Panc1 (cell line): ENCODE results near the gene YAE1. TPM values are rescaled to one million over a fixed set of nuclear protein-coding genes. Genes with fewer than 3 reads are reported as not detected.

Experiments used
- ATAC-seq: fragments of 200-7000 bp; cut with Tn5 transposase; 2 replicates; pipeline ENCODE4 v1.9.1; 2020; ENCODE audit warnings: mild to moderate bottlenecking, moderate library complexity
- BruUV-seq: library from RNA; stranded (reverse); fragments of 400-500 nt; replicated peaks from 2 replicates; lab custom pipeline; 2021; lab: Mats Ljungman, UMichigan
- CTCF ChIA-PET: fragments of 300-600 bp; sonication (Branson Sonifier 250); formaldehyde crosslinking; loops from one replicate; lab custom pipeline; 2022; ENCODE audit warnings: antibody characterized with exemption; lab: Charles Lee
- POLR2A ChIA-PET: fragments of 300-600 bp; sonication (Branson Sonifier 250); formaldehyde crosslinking; loops from one replicate; lab custom pipeline; 2022; ENCODE audit warnings: antibody characterized with exemption; lab: Charles Lee
- DNase-seq: peaks from one replicate; pipeline ENCODE4 v3.0.0-alpha.2; 2010; ENCODE audit warnings: low read depth, low spot score
- H3K27ac ChIP-seq: 2 replicates; pipeline ENCODE4 v1.5.1; 2011; ENCODE audit warnings: mild to moderate bottlenecking, low read length, inconsistent platforms
- H3K27me3 ChIP-seq: fragments of 200-500 bp; sonication (Bioruptor generic); 2 replicates; pipeline ENCODE4 v1.6.0; 2014; ENCODE audit warnings: low read length, inconsistent platforms; ENCODE audit not compliant: control insufficient read depth, insufficient read depth
- H3K36me3 ChIP-seq: fragments of 200-500 bp; sonication (Bioruptor generic); 2 replicates; pipeline ENCODE4 v1.5.1; 2014; ENCODE audit warnings: inconsistent platforms, mild to moderate bottlenecking, low read length, moderate library complexity; ENCODE audit not compliant: control insufficient read depth, insufficient read depth
- H3K4me1 ChIP-seq: 2 replicates; pipeline ENCODE4 v1.5.1; 2011; ENCODE audit warnings: inconsistent platforms, mild to moderate bottlenecking, low read length, moderate library complexity; ENCODE audit not compliant: control insufficient read depth, insufficient read depth
- H3K4me3 ChIP-seq, 2 experiments: 2 replicates each; pipeline ENCODE4 v1.5.1; 2011 to 2012; ENCODE audit warnings: low read depth in 2 of 2, low read length in 2 of 2, mild to moderate bottlenecking in 2 of 2, inconsistent platforms in 1 of 2, moderate library complexity in 1 of 2
- H3K9me3 ChIP-seq: fragments of 200-500 bp; sonication (Bioruptor generic); 2 replicates; pipeline ENCODE4 v1.5.1; 2014; ENCODE audit warnings: low read depth, mild to moderate bottlenecking, inconsistent platforms, low read length, moderate library complexity; ENCODE audit not compliant: control insufficient read depth, insufficient read depth
- POLR2AphosphoS5 ChIP-seq: IDR thresholded peaks from 2 replicates; pipeline ENCODE4 v1.6.1; 2012; ENCODE audit warnings: mild to moderate bottlenecking, low read depth, low read length, moderate library complexity
- SIN3A ChIP-seq: IDR thresholded peaks from 2 replicates; pipeline ENCODE4 v1.6.1; 2012; ENCODE audit warnings: low read depth, mild to moderate bottlenecking, low read length, moderate library complexity, borderline replicate concordance; ENCODE audit not compliant: insufficient read depth
- TCF7L2 ChIP-seq: IDR thresholded peaks from 2 replicates; pipeline ENCODE4 v1.6.1; 2011; ENCODE audit warnings: mild to moderate bottlenecking, low read depth, low read length, inconsistent platforms
- in situ Hi-C: cut with HindIII; loops from 2 replicates; pipeline ENCODE4 v1.10.0; 2016; ENCODE audit warnings: low sequenced_read_pairs, low pct_unique_long_range_greater_than_20kb
- intact Hi-C: fragments of 100-400 bp; cut with micrococcal nuclease; formaldehyde crosslinking; loops from one replicate; pipeline ENCODE4 v1.10.0; 2022; ENCODE audit not compliant: unreplicated experiment
- total RNA-seq: library from RNA; stranded (reverse); gene quantifications from one replicate; pipeline ENCODE4 v1.2.1, GENCODE V29; 2021; ENCODE audit not compliant: unreplicated experiment
- TF ChIP-seq, protein P1 (sequence below): fragments of 450-650 bp; IDR thresholded peaks from 2 replicates; pipeline ENCODE4 v1.5.1; 2017; ENCODE audit warnings: mild to moderate bottlenecking
- TF ChIP-seq, protein P2 (sequence below), 2 experiments: IDR thresholded peaks; 2 replicates each; pipeline ENCODE4 v1.6.1; 2011 to 2012; ENCODE audit warnings: low read depth in 2 of 2, control low read depth in 1 of 2, low read length in 1 of 2, mild to moderate bottlenecking in 1 of 2, moderate library complexity in 1 of 2; ENCODE audit not compliant: insufficient read depth in 1 of 2

The YAE1 gene
- total RNA-seq, 1 experiment from 2014 or later: 20.1 TPM

DNA sequence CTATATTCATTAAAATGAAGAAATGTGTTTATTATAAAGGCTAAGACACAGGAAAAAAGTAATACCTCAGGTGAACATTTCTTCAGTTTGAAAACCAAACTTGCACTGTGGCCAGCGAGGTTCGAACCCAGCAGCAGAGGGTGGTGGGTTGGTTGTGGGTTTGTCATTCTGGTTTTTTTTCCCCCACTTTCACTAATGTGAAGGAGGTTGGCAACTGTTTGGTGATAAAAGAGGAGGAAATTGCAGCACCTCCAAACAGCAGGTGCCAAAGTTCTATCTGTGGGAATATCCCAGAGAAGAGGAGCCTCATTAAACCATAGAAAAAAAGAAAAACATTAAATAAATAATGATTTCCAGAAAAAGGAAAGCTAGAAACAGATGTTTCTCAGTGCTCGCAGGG, 36.6 kb upstream of the YAE1 start:
- Histone ChIP-seq H3K9me3 (no peaks in the 10 kb centered on the region), H3K36me3 (no peaks in the 10 kb centered on the region), H3K27me3 (no peaks in the 10 kb centered on the region), H3K4me1 (no peaks in the 10 kb centered on the region), H3K27ac (no peak overlapping the region), H3K4me3 (no peak overlapping the region)
- no peak for ATAC-seq
- BruUV-seq: no TSS peak
- CTCF ChIA-PET: interaction anchor here (0.6 kb wide), 1 partner anchor 10 kb away, joined by 9 read pairs; no protein-coding TSS in a partner anchor
- intact Hi-C loops: loop anchor here (10.0 kb wide), 1 partner anchor 1135 kb away; no protein-coding TSS in a partner anchor
- in situ Hi-C loops: no loop called here
- POLR2A ChIA-PET: no interaction called here
- TF ChIP-seq SIN3A: no peak
- TF ChIP-seq POLR2AphosphoS5: no peak
- no peak for TF ChIP-seq TCF7L2
- TF ChIP-seq, protein P1, sequence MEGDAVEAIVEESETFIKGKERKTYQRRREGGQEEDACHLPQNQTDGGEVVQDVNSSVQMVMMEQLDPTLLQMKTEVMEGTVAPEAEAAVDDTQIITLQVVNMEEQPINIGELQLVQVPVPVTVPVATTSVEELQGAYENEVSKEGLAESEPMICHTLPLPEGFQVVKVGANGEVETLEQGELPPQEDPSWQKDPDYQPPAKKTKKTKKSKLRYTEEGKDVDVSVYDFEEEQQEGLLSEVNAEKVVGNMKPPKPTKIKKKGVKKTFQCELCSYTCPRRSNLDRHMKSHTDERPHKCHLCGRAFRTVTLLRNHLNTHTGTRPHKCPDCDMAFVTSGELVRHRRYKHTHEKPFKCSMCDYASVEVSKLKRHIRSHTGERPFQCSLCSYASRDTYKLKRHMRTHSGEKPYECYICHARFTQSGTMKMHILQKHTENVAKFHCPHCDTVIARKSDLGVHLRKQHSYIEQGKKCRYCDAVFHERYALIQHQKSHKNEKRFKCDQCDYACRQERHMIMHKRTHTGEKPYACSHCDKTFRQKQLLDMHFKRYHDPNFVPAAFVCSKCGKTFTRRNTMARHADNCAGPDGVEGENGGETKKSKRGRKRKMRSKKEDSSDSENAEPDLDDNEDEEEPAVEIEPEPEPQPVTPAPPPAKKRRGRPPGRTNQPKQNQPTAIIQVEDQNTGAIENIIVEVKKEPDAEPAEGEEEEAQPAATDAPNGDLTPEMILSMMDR: no peak
- TF ChIP-seq, protein P2, sequence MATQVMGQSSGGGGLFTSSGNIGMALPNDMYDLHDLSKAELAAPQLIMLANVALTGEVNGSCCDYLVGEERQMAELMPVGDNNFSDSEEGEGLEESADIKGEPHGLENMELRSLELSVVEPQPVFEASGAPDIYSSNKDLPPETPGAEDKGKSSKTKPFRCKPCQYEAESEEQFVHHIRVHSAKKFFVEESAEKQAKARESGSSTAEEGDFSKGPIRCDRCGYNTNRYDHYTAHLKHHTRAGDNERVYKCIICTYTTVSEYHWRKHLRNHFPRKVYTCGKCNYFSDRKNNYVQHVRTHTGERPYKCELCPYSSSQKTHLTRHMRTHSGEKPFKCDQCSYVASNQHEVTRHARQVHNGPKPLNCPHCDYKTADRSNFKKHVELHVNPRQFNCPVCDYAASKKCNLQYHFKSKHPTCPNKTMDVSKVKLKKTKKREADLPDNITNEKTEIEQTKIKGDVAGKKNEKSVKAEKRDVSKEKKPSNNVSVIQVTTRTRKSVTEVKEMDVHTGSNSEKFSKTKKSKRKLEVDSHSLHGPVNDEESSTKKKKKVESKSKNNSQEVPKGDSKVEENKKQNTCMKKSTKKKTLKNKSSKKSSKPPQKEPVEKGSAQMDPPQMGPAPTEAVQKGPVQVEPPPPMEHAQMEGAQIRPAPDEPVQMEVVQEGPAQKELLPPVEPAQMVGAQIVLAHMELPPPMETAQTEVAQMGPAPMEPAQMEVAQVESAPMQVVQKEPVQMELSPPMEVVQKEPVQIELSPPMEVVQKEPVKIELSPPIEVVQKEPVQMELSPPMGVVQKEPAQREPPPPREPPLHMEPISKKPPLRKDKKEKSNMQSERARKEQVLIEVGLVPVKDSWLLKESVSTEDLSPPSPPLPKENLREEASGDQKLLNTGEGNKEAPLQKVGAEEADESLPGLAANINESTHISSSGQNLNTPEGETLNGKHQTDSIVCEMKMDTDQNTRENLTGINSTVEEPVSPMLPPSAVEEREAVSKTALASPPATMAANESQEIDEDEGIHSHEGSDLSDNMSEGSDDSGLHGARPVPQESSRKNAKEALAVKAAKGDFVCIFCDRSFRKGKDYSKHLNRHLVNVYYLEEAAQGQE (IDR thresholded peaks at IDR 0.05; ENCODE audit: insufficient read depth in 1 of 2, low read depth in 2 of 2, low read length in 1 of 2): no peak
- DNase-seq: no peak

DNA sequence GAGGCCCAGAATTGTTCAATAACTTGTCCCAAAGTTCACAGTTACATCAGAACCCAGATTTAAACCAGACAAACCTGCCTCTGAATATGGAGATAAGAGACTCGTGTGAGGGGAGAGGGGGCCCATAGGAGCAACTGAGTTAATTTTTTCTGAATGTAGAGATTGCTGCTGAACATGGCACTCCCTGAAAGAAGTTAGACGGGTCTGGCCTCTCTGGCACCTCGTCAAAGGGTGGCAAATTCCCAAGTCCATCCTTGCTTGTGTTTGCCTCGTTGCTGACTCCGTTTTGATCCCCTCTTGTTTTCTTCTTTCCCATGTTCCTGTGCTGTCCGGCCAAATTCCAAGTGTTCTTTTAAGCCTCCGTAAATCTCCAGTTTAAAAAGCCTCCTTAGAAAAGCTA, 35.2 kb upstream of the YAE1 start:
- intact Hi-C loops (no loop called here), in situ Hi-C loops (no loop called here)
- BruUV-seq: no TSS peak
- CTCF ChIA-PET: no interaction called here
- Histone ChIP-seq H3K4me1 (no peaks in the 10 kb centered on the region), H3K36me3 (no peaks in the 10 kb centered on the region), H3K27ac (no peak overlapping the region), H3K4me3 (no peak overlapping the region), H3K9me3 (no peaks in the 10 kb centered on the region), H3K27me3 (no peaks in the 10 kb centered on the region)
- TF ChIP-seq, protein P2 (IDR thresholded peaks at IDR 0.05; ENCODE audit: insufficient read depth in 1 of 2, low read depth in 2 of 2, low read length in 1 of 2): no peak
- TF ChIP-seq TCF7L2 (no peak), SIN3A (no peak), POLR2AphosphoS5 (no peak)
- TF ChIP-seq, protein P1: no peak
- POLR2A ChIA-PET: no interaction called here
- DNase-seq: no peak
- no peak for ATAC-seq
